RCC 7860 (cell line): ENCODE measurements around the gene HNRNPU.

Experiments
- DNase-seq: peaks from one replicate; pipeline ENCODE4 v3.0.0-alpha.2; 2015; ENCODE audit warnings: low spot score
- FAIRE-seq: peaks from 2 replicates; lab custom pipeline; 2012; peaks lifted over from hg19 to GRCh38; lab: Jason Lieb, UNC

The HNRNPU gene

DNA sequence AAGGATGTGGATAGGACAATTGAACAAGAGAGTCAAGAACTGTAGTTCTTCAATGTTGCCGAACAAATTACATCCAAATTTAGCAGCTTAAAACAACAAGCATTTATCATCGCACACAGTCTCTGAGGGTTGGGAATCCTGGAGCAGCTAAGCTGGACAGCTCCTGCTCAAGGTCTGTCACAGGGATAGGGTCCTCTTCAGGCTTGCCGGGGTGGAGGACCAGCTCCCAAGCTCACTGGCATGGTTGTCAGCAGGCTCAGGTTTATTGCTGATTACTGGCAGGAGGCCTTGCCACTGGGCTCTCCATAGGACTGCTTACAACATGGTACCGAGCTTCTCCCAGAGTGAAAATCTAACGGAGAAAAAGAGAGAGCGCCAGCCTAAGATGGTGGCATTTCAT is 51.0 kb downstream of the HNRNPU start:
- no peak for FAIRE-seq
- DNase-seq, result no peak

- DNase-seq (no peak), FAIRE-seq (no peak)
These were observed 54.1 kb downstream of the HNRNPU start for GRCh38 chr1:244810221-244810620.

GRCh38 chr1:244807138-244807537 is 57.2 kb downstream of the HNRNPU start:
- FAIRE-seq (no peak), DNase-seq (no peak)

- DNase-seq (no peak), FAIRE-seq (no peak)
These were observed 59.5 kb downstream of the HNRNPU start for GRCh38 chr1:244804841-244805240.

- no peak for FAIRE-seq
- no peak for DNase-seq
These were observed 61.6 kb downstream of the HNRNPU start for GRCh38 chr1:244802556-244803239.

GRCh38 chr1:244802041-244802440 is 62.3 kb downstream of the HNRNPU start:
- DNase-seq (no peak), FAIRE-seq (no peak)

- FAIRE-seq (no peak), DNase-seq (peak; percentile 29)
These were observed 63.1 kb downstream of the HNRNPU start for GRCh38 chr1:244801246-244801645.

- FAIRE-seq, result no peak
These were observed 63.5 kb downstream of the HNRNPU start for GRCh38 chr1:244800821-244801220.

More at GRCh38 chr1:244800821-244801220, 63.5 kb downstream of the HNRNPU start:
- DNase-seq, result no peak
